ENCODE data around the gene IL22RA1. TPM values are rescaled to one million over a fixed set of nuclear protein-coding genes. Genes with fewer than 3 reads are reported as not detected.

Gene IL22RA1
- total RNA-seq, 1 experiment from 2014 or later: 0.28 TPM

DNA sequence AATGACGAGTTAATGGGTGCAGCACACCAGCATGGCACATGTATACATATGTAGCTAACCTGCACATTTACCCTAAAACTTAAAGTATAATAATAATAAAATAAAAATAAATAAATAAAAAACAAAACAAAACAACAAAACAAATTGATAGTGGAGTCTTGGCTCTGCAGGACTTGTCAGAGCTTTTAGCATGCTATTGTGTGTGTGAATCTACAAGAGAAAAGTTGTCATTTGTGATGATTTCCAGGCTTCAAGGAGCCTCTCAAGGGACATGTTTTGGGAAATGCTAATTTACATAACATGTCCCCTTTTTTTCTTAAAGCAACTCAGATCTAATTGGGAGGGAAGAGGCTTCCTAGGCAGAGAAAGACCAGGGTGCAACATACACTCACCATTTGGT, 9.1 kb downstream of the IL22RA1 start (continued):
- TF ChIP-seq ZNF423 (CRISPR knock-in tag; IDR thresholded peaks at IDR 0.05): no peak
- TF ChIP-seq STAT6 (CRISPR knock-in tag; conservative IDR thresholded peaks at IDR 0.05; ENCODE audit: low read depth): no peak
- no peak for TF ChIP-seq ZNF671 (CRISPR knock-in tag; IDR thresholded peaks at IDR 0.05)
- no peak for TF ChIP-seq CTCF (IDR thresholded peaks at IDR 0.05)
- TF ChIP-seq OVOL2 (CRISPR knock-in tag; IDR thresholded peaks at IDR 0.05; ENCODE audit: borderline replicate concordance): no peak
- TF ChIP-seq E2F5 (CRISPR knock-in tag; IDR thresholded peaks at IDR 0.05): no peak

GRCh38 chr1:24130385-24130784, 12.6 kb downstream of the IL22RA1 start:
- POLR2A ChIA-PET: interaction anchor here (0.6 kb wide), 1 partner anchor 9 kb away, joined by 3 read pairs; no protein-coding TSS in a partner anchor
- H3K9me3 Mint-ChIP-seq: peaks cover 18% of the 10 kb centered on the region
- DNase-seq (ENCODE audit: low spot score) (no peak), ATAC-seq (no peak)
- peaks cover 16% of the 10 kb centered on the region for H3K36me3 Mint-ChIP-seq
- peaks cover 16% of the 10 kb centered on the region for H3K4me1 Mint-ChIP-seq
- no peak overlapping the region for H3K27ac Mint-ChIP-seq
- TF ChIP-seq ZMAT4 (CRISPR knock-in tag; IDR thresholded peaks at IDR 0.05): no peak
- TF ChIP-seq ZNF396 (CRISPR knock-in tag; IDR thresholded peaks at IDR 0.05; ENCODE audit: borderline replicate concordance): no peak
- TF ChIP-seq, protein P1, sequence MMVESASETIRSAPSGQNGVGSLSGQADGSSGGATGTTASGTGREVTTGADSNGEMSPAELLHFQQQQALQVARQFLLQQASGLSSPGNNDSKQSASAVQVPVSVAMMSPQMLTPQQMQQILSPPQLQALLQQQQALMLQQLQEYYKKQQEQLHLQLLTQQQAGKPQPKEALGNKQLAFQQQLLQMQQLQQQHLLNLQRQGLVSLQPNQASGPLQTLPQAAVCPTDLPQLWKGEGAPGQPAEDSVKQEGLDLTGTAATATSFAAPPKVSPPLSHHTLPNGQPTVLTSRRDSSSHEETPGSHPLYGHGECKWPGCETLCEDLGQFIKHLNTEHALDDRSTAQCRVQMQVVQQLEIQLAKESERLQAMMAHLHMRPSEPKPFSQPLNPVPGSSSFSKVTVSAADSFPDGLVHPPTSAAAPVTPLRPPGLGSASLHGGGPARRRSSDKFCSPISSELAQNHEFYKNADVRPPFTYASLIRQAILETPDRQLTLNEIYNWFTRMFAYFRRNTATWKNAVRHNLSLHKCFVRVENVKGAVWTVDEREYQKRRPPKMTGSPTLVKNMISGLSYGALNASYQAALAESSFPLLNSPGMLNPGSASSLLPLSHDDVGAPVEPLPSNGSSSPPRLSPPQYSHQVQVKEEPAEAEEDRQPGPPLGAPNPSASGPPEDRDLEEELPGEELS (CRISPR knock-in tag; IDR thresholded peaks at IDR 0.05): no peak
- TF ChIP-seq IRF1 (CRISPR knock-in tag; IDR thresholded peaks at IDR 0.05): no peak
- TF ChIP-seq TEAD1 (CRISPR knock-in tag; IDR thresholded peaks at IDR 0.05): no peak
- no peak for TF ChIP-seq GRHL2 (CRISPR knock-in tag; IDR thresholded peaks at IDR 0.05; ENCODE audit: insufficient replicate concordance, severe bottlenecking)
- TF ChIP-seq ATF6 (CRISPR knock-in tag; IDR thresholded peaks at IDR 0.05): no peak
- no peak for TF ChIP-seq AR (CRISPR knock-in tag; IDR thresholded peaks at IDR 0.05)
- no peak for TF ChIP-seq NFE2L1 (CRISPR knock-in tag; IDR thresholded peaks at IDR 0.05)
- TF ChIP-seq OVOL2 (CRISPR knock-in tag; IDR thresholded peaks at IDR 0.05; ENCODE audit: borderline replicate concordance): no peak
- TF ChIP-seq ZBTB21 (CRISPR knock-in tag; IDR thresholded peaks at IDR 0.05; ENCODE audit: borderline replicate concordance): no peak
- no peak for TF ChIP-seq NFYB (CRISPR knock-in tag; conservative IDR thresholded peaks at IDR 0.05; ENCODE audit: low read depth)
- no peak for TF ChIP-seq FOXK1 (CRISPR knock-in tag; IDR thresholded peaks at IDR 0.05)
- H3K27me3 Mint-ChIP-seq (ENCODE audit: low read depth): no peaks in the 10 kb centered on the region
- CTCF ChIA-PET: no interaction called here
- H3K4me3 Mint-ChIP-seq: no peak overlapping the region
